NCI-H774 (cell line): ENCODE results near the gene GOLGA8A.
"Not testable (repeated sequence)": the region's sequence is repeated elsewhere in the genome, so short reads cannot be mapped to it uniquely, and the experiment has no call there.

Experiments
- DNase-seq: peaks from one replicate; lab custom pipeline; 2025; lab: John Stamatoyannopoulos, UW

The GOLGA8A gene

GRCh38 chr15:34409511-34409910 lies 28.1 kb downstream of the GOLGA8A start:
- DNase-seq: not testable (repeated sequence)

GRCh38 chr15:34408973-34409372 lies 28.6 kb downstream of the GOLGA8A start:
- not testable (repeated sequence) for DNase-seq

GRCh38 chr15:34403899-34404298 lies 33.7 kb downstream of the GOLGA8A start:
- DNase-seq: not testable (repeated sequence)

- DNase-seq: not testable (repeated sequence)
Measured at GRCh38 chr15:34403160-34403598, 34.4 kb downstream of the GOLGA8A start.

- DNase-seq: not testable (repeated sequence)
Measured at GRCh38 chr15:34397637-34398259, 39.9 kb downstream of the GOLGA8A start.

- not testable (repeated sequence) for DNase-seq
Measured at GRCh38 chr15:34392981-34393380, 44.6 kb downstream of the GOLGA8A start.

- not testable (repeated sequence) for DNase-seq
Measured at GRCh38 chr15:34389594-34390086, 48.0 kb downstream of the GOLGA8A start.
